Activated T-cell treated with anti-CD3 and anti-CD28 coated beads for 24 hours (primary cell): ENCODE data around the gene HSD17B12.
A peak's percentile ranks its signal among the peaks of the same experiment; 100 is the strongest.
"Not testable (repeated sequence)": the region's sequence is repeated elsewhere in the genome, so short reads cannot be mapped to it uniquely, and the experiment has no call there.

Experiments
- DNase-seq: peaks from one replicate; pipeline ENCODE4 v3.0.0-alpha.2; 2020; ENCODE audit warnings: low read depth

HSD17B12 gene

DNA sequence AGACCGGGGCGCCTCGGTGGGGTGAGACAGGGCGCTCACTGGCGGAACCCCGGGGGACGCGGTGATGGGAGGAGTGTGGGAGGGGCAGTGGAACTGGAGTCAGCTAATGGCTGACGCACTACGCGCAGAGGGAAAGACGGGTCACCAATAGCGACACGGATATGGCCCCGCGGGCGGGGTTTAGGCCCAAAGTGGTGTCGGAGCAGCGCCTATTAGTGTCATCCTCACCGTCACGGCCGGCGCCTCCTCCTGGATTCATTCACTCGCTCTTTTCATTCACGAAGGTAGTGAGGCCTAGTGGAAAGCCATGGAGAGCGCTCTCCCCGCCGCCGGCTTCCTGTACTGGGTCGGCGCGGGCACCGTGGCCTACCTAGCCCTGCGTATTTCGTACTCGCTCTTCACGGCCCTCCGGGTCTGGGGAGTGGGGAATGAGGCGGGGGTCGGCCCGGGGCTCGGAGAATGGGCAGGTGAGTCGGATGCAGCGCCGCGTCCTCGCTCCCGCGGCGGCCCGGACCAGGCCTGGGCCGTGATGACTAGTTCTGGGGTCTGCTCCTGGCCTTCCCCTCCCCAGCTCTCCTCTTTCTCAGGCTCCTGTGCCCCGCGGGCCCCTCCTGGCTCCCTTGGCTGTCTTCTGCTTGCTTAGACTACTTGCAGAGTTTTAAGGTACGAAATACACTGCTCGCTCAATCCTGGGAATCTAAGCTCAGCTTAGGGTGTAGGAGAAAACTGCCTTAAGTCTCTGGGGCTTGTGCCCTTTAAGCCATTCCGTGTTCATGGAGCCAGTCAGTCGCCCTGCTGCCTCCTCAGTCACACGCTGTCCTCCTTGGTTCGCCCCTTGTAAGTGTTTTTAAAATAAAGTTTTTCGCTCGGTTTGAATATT is at the start of gene HSD17B12:
HSD17B12 (plus strand) TSS at position 218 of the 880 bp plus-strand sequence; CDS start at position 308, 90 bp downstream.
- DNase-seq = peak; percentile 99

DNA sequence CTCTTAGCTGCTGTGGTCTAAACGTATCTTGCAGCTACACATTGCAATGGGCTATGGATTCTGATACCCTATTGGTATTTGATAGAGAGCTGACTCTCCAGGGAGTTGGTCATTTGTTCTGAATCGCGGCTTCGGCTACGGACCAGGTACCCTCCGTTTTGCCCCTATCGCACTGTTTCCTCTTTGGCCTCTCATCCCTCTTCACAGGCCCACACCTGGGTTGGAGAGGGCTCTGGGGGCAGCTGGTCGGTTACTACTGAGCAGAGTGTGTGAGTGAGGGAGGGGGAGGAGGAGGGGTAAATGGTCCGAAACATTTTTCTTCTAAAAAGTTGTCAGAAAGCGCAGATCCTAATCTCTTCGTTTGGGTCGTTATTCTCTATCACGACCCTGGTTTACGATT is 48.8 kb upstream of the HSD17B12 start:
- no peak for DNase-seq

DNA sequence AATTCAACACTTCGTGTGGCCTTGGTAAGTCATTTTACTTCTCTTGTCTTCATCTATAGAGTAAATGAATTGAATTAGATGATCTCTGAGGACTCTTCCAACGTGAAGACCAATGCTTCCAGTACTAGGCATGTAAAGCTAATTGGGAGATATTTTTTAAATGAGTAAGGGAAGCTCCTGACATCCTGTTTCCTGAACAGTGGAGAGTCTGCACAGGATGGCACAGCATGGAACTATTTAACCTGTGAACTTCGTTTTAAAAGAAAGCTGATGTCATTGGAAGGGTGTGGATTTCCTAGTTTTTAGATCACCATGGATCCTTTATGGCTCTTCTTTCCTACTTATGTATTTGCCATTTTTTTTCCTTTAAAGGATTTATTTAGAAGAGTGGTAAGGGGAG is 48.4 kb upstream of the HSD17B12 start:
- no peak for DNase-seq

DNA sequence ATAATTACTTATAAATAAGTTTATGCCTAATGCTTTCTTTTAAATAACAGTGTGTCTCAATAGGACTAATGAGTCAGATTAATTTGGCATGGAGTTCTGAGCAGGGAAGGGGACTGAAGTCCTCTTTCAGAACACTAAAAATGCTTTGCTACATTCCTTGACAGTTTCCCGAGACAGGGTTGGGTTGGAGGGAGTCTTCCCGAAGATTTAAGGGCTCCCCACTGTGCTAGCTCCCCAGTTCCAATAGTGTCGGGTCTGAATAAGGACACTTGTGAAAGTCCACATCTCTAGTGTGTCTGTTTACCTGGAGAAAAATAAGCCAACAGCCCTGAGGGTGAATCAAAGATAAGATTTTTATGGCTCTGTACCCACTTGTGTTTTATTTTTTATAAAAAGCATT is 41.8 kb upstream of the HSD17B12 start:
- DNase-seq = no peak

DNA sequence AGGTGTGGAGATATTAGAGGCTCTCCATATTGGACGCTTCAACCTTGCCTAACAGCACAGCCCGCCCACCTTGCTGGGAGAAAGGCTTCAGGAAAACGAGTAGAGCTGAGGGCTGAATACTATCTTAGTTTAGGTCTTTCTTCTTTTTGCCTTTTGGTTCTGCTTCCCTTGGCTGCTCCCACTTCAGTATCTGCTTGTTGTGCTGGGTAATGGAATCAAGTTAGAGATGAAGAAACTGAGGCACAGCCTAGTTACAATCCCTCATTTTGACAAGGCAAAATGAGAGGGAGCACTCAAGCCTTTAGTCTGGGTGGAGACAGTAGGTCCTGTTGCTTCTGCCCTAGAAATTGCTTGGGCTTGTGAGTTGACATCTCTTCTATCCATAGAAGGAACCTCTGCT is 41.3 kb upstream of the HSD17B12 start:
- no peak for DNase-seq

DNA sequence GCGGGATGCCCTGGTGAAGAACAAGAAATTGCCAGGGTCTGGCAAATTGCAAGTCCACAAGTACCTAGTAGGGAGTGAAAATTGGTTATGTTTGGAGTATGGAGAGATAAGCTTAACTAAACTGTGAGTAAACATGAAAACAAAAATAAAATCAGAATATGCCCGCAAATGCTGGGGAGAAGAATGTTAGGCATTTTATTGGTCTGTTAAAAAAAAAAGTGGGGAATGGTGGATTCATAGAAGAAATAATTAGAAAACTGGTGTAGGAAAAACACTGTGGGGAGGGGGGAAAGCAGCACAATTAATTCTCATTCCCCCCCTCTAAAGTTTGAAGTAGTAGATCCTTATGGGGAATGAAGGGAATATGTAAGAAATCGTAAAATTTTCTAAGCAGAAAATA is 40.6 kb upstream of the HSD17B12 start:
- DNase-seq = no peak

DNA sequence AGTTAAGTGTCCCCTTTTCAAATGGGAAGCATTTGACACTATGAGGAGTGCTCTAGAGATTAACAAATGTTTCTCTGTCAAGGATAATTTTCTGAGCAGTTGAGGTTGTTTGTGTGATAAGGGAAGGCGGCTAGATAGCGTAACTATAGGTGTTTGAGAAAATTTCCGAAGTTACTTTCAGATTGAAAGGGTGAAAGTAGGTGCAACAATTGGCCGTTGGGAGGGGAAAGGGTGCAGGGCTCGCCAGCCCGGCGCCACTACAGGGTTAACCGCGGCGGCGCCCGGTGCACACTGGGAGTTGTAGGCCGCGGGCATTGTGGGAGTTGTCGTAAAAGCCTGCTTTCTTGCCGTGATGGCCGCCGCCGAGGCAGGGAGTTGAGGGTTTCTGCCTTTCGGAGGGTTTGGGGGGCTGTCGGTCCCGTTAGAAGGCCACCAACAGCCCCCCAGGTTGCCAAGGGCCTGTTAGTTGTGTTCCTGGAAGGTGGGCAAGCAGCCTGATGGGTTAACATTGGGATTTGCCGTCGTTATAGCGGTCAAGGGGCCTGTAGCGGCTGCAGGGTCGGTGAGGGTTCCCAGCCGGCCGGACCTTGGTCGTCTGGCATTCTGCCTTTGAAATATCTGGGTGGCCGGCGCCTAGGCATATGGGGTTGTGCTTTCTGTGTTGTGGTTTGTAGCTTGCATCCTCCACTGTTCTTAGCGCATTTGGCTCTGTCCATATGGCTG is 36.5 kb upstream of the HSD17B12 start:
- peak; percentile 81 for DNase-seq

DNA sequence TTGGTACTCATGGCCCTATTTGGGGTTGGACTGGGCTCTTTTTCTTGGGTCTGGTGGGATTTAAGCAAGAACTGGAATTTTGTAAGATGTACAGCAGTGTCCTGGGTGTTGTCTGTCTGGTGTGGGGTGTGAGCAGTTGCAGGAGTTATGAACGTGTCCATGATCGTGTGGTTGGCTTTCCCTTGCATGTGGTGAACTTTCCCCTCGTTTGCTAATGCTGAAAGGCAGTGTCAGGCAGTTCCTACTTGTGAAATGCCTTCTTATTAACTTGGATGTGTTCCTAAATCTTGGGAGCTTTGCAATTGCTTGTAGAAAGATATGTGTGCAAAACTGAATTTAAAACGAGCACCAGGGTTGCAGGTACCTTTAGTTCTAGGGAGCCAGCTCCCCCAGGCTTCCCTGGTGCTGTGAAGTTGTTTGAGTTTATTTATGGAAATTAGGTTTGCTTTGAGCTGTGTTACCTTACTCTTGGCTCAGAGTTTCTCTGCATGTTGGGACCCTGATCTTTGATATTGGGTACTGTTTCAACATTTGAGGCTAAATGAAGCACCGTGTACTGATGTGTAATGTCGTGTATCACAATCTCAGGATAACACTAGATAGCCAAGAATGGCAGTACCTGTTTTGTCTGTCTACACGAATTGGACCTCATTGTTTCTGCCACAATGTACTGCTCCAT is 35.8 kb upstream of the HSD17B12 start:
- DNase-seq = no peak

DNA sequence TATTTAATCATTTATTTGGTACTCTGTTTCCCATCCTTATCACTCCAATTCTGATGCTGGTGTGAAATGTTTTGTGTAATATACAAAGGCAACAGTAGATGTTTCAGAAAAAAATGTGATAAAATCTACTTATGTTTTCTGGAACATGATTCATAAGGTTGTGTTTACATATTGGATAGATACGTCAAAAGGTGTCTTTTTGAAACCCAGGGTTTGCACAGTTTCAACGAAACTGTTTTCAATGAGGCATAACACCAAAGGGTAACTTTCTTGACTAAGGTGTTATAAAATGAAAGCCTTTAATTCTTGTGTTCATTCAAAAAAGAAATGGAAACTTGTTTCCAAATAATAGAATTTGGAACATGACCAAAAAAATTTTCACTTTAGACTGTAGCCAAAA is 33.8 kb upstream of the HSD17B12 start:
- DNase-seq = no peak

DNA sequence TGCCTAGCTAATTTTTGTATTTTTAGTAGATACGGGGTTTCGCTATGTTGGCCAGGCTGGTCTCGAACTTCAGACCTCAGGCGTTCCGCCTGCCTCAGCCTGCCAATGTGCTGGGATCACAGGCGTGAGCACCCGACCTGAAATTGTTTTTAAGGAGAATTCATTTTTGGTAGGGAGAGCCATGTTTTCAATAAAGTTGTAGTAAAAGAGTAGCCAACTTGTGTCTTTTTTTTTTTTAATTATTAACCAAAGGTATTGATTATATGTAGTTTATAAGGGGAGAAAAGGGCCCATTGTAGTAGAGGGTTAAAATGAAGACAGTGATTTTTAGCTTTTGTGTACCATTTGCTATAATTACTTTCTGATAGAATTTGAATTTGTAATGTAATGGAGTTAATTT is 31.6 kb upstream of the HSD17B12 start:
- DNase-seq = no peak

DNA sequence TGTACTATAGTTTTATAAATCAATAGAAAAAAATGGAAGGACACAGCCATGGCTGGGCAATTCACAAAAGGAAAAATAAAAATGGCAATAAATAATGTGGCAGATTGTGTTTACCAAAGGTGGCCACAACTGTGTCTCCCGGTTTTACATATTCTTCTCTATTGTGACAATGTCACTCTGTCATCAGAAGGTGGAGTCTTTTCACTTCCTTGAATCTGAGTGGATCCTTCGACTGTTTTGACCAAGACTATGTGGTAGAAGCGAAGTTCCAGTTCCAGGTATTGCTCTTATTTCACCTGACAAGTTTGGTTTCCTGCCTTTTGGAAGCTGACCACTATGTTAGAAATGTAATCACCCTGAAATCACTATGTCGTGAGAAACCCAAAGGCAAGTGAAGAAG is 31.0 kb upstream of the HSD17B12 start:
- DNase-seq = no peak

DNA sequence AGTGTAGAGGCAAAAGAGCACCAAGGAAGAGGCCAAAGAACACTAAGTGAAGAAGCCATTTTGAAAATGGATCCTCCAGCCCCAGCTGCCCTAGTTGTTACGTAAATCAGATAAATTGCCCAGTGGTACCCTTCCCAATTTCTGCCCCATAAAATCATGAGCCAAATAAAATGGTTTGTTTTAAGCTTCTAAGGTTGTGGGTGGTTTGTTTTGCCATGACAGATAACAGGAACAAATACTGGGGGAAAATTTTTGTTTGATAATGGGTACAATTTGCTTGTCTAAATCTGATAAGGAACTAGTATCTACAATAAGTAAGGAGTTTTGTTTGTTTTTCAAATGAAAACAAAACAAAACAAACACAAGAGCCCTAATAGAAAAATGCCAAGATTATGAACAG is 30.6 kb upstream of the HSD17B12 start:
- no peak for DNase-seq

DNA sequence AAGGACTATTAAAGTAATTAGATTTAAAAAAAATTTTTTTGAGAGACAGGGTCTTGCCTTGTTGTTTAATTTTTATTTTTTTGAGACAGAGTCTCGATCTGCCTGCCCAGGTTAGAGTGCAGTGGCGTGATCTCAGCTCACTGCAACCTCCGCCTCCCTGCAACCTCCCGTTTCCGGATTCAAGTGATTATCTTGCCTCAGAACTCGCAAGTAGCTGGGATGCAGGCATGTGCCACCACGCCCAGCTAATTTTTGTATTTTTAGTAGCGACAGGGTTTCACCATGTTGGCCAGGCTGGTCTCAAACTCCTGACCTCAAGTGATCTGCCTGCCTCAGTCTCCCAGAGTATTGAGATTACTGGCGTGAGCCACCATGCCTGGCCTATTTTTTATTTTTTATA is 17.5 kb upstream of the HSD17B12 start:
- not testable (repeated sequence) for DNase-seq

DNA sequence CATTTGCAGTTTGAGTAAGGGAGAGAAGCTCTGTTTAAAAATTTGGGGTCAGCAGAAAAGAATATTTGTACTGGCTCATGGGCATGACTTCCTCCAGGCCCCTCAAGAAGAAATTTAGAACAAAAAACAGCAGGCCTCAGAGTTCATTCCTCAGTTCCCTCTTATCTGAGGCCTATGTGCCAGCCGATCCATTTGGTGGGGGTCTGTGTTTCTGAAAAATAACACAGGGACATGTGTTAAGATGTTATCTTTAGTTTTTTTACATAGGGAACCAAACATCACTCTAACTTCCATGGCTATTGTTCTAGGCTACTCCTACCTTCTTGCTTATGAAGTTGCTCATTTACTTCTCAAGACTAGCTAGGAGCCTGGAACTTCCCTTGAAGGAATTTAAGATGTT is 16.2 kb upstream of the HSD17B12 start:
- DNase-seq = no peak

DNA sequence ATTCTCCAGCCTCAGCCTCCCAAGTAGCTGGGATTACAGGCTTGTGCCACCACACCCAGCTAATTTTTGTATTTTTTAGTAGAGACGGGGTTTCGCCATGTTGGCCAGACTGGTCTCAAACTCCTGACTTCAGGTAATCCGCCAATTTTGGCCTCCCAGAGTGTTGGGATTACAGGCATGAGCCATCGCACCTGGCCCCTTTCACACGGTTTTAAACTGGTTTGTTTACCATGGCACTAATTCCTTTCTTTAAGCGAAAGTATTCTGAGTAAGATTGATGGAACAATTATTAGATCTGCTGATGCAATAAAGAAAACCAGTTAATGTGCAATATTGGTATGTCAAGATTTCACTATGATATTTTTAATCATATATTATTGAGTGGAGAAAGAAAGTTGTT is 9.3 kb upstream of the HSD17B12 start:
- DNase-seq = not testable (repeated sequence)

DNA sequence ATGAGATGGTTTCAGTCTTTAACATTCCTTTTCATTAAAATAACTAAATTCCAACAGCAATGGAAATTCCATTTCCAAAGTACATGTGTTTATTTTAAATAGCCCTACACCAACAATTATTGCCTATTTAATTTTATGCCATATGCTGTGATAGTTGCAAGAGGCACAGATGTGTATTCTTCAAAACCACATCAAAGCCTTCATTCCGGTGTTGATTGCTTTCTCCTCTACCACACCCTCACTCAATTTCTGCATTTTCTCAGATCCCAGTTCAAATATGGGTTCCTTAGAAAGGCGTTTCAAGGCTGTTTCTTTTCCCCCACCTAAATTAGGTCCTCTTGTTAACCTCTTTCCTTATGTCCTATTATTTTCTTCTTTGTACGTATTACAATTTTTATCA is 6.0 kb upstream of the HSD17B12 start:
- no peak for DNase-seq

DNA sequence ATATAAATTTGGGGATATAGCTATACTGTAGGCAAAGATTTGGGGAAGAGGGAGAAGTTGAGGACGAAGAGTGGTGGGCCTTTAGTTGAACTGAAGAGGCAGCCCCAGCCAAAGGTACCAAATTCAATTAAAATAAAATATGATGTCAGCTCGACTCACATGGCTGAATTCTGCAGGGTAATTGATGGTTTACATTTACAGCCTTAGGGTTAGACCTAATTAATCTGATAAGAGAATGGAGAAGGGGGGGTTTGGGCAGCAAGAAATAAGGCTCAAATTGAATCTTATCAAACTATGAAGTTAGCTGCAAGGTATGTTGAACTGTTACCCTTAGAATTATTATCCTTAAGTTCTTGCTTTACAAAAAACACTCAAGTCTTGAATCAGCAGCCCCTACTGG is 3.6 kb upstream of the HSD17B12 start:
- no peak for DNase-seq

DNA sequence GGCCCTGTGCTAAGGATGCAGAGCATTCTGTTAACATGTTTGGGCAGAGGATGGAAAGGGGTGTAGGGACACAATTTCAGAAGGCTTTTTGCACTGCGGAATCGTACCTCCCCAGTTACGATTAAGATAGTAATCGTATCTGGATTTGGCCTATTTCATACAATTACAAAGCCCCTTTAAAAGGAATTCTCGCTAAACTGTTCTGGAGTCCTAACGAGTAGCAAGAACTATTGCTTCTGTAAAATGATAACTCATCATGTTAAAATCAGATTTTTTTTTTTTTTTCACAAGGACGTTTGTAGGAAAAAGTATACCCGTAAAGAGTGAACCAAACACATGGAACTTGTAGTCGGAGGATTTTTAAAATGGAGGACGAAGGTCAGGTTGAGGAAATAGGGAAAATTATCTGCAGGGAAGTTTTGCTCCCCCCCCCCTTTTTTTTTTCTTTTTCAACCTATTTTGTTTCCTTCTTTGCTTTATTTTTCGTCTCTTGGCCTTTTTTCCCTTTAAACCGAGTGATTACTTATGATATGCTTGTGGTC is 934 bp downstream of the HSD17B12 start:
- no peak for DNase-seq

DNA sequence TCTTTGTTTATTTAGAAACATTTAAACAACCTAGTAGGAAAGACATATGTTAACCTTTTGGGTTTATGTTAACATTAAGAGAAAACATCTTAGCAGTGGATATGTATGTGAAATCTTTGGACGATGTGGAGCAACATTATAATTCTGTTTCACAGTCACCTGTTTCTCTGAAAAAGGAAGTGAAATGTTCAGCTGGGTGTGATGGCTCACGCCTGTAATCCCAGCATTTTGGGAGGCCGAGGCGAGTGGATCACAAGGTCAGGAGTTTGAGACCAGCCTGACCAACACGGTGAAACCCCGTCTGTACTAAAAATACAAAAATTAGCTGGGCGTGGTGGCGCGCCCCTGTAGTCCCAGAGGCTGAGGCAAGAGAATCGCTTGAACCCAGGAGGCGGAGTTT is 1.5 kb downstream of the HSD17B12 start:
- DNase-seq = not testable (repeated sequence)

DNA sequence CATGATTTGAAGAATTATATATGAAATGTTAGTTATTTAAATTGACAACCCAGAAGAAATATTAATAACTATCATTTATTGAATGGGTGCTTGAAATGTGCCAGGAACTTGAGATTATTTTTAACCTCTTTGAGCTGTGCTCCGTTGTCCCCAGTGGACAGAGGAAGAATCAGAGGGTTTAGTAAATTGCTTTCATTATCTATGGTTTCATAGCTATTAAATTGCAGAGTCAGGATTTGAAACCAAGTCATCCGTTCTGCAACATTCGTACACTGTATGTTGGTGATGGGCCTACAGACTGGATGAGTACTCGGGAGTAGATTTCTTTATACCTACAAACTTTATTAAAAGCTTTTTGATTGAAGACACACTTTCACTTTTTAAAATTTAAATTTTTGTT is 4.9 kb downstream of the HSD17B12 start:
- no peak for DNase-seq

DNA sequence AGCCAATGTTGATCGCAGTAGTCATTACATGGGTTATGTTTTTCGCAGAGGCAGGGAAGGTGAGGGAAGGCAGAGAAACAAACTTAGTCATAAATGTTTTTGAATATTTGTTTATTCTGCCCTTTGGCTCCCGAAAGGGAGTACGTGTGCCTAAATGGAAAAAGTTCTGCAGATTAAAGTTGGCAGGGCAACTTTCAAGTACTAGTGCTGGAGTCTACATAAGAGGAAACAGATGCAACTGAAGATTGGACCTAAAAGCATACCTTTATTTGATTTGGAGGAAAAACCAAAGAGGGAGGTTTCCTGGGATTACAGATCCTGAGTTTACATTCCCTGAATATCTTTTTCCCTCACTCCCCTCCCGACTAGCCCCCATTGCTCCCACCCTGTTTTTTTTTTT is 5.7 kb downstream of the HSD17B12 start:
- DNase-seq = no peak

DNA sequence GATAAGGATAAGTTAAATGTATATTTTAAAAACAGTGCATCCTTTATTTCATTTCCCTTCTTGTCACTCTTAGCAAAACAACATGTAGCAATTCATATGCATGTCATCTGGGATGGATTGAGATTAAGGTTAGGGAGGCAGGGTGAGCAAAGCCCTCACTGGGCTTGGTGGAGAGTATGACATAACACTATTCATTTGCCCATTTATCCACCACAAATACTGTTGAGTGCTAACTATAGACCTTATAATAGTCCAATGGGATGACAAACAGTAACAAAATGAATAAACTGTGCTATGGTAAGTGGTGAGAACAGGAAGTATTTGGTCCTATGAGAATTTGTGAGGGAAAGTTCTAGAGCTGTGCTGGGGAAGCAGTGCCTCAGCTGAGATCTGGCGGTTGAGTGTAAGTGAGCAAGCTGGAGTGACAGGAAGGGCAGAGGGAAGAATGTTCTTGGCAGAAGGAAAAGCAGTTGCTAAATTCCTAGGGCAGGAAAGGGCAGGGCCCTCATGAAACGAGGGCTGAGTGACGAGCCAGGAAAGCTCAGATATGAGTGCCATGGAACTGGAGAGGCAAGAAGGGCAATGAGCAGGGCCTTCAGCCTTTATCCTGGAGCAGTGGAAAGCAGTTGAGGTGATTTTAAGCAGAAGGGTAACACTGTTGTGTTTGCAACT is 6.7 kb downstream of the HSD17B12 start:
- no peak for DNase-seq
